Endothelial cell of umbilical vein (primary cell): Measurements from ENCODE around the gene GGT7.

Experiments
- CTCF ChIP-seq, 2 donors: IDR thresholded peaks; 1 replicate in 1 of 2; 2 replicates in 1 of 2; pipeline ENCODE4 v1.5.1; 2011; ENCODE audit warnings: low read length in 2 of 2, mild to moderate bottlenecking in 2 of 2, moderate library complexity in 2 of 2, control low read depth in 1 of 2, inconsistent platforms in 1 of 2, low read depth in 1 of 2; ENCODE audit not compliant: insufficient read depth in 1 of 2; ENCODE audit errors: extremely low read depth in 1 of 2
- EZH2 ChIP-seq: IDR thresholded peaks from 2 replicates; pipeline ENCODE4 v1.6.1; 2012; ENCODE audit warnings: borderline replicate concordance, low read depth, mild to moderate bottlenecking, moderate library complexity, low read length, inconsistent platforms; ENCODE audit not compliant: severe bottlenecking
- FOS ChIP-seq: IDR thresholded peaks from 2 replicates; pipeline ENCODE4 v1.6.1; 2011; ENCODE audit warnings: mild to moderate bottlenecking, low read length, moderate library complexity, borderline replicate concordance; ENCODE audit not compliant: insufficient read depth
- JUN ChIP-seq: IDR thresholded peaks from 2 replicates; pipeline ENCODE4 v1.6.1; 2011; ENCODE audit warnings: borderline replicate concordance, low read depth; ENCODE audit not compliant: insufficient read length, insufficient read depth
- MAX ChIP-seq: IDR thresholded peaks from 2 replicates; pipeline ENCODE4 v1.6.1; 2011; ENCODE audit not compliant: insufficient read depth, insufficient read length
- MYC ChIP-seq: IDR thresholded peaks from one replicate; pipeline ENCODE4 v1.6.1; 2011; ENCODE audit warnings: mild to moderate bottlenecking, low read depth, low read length
- POLR2A ChIP-seq: IDR thresholded peaks from 2 replicates; pipeline ENCODE4 v1.6.1; 2012; ENCODE audit warnings: low read depth, mild to moderate bottlenecking, control low read depth, low read length
- POLR2AphosphoS5 ChIP-seq: IDR thresholded peaks from 2 replicates; pipeline ENCODE4 v1.6.1; 2012; ENCODE audit warnings: low read depth, mild to moderate bottlenecking, control low read depth, low read length, moderate library complexity; ENCODE audit not compliant: insufficient read depth

GRCh38 chr20:34843421-34843820 is 29.2 kb downstream of the GGT7 start:
- TF ChIP-seq MYC (no peak), CTCF (IDR thresholded peaks at IDR 0.05; ENCODE audit: extremely low read depth in 1 of 2, insufficient read depth in 1 of 2, low read depth in 1 of 2, low read length in 2 of 2) (no peak), POLR2AphosphoS5 (no peak), EZH2 (no peak), MAX (no peak), POLR2A (no peak), JUN (no peak), FOS (no peak)
